ENCODE data around the gene RASGRF2.
"Not testable (repeated sequence)": the region's sequence is repeated elsewhere in the genome, so short reads cannot be mapped to it uniquely, and the experiment has no call there.

Gene RASGRF2

GRCh38 chr5:80982093-80982492 lies 21.9 kb downstream of the RASGRF2 start:
- DNase-seq (ENCODE audit: low spot score), result no peak

GRCh38 chr5:80985600-80986228 lies 25.6 kb downstream of the RASGRF2 start:
- no peak for DNase-seq (ENCODE audit: low spot score)

GRCh38 chr5:80986382-80986781 lies 26.2 kb downstream of the RASGRF2 start:
- no peak for DNase-seq (ENCODE audit: low spot score)

GRCh38 chr5:80987078-80987766 lies 27.1 kb downstream of the RASGRF2 start:
- DNase-seq (ENCODE audit: low spot score), result no peak

- DNase-seq (ENCODE audit: low spot score), result no peak
Observed at GRCh38 chr5:80988419-80988935, 28.3 kb downstream of the RASGRF2 start.

GRCh38 chr5:80989883-80990282 lies 29.7 kb downstream of the RASGRF2 start:
- DNase-seq (ENCODE audit: low spot score), result no peak

- no peak for DNase-seq (ENCODE audit: low spot score)
Observed at GRCh38 chr5:80990527-80990926, 30.4 kb downstream of the RASGRF2 start.

- DNase-seq (ENCODE audit: low spot score), result no peak
Observed at GRCh38 chr5:80990971-80991370, 30.8 kb downstream of the RASGRF2 start.

- DNase-seq (ENCODE audit: low spot score), result no peak
Observed at GRCh38 chr5:80995908-80996307, 35.7 kb downstream of the RASGRF2 start.

GRCh38 chr5:80998590-80998979 lies 38.4 kb downstream of the RASGRF2 start:
- no peak for DNase-seq (ENCODE audit: low spot score)

- DNase-seq (ENCODE audit: low spot score), result no peak
Observed at GRCh38 chr5:81003811-81004386, 43.7 kb downstream of the RASGRF2 start.

GRCh38 chr5:81005708-81006107 lies 45.5 kb downstream of the RASGRF2 start:
- no peak for DNase-seq (ENCODE audit: low spot score)

GRCh38 chr5:81006231-81006630 lies 46.1 kb downstream of the RASGRF2 start:
- DNase-seq (ENCODE audit: low spot score), result no peak

- no peak for DNase-seq (ENCODE audit: low spot score)
Observed at GRCh38 chr5:81006947-81007636, 46.9 kb downstream of the RASGRF2 start.

- DNase-seq (ENCODE audit: low spot score), result no peak
Observed at GRCh38 chr5:81007637-81008027, 47.5 kb downstream of the RASGRF2 start.

GRCh38 chr5:81010336-81011169 lies 50.4 kb downstream of the RASGRF2 start:
- DNase-seq (ENCODE audit: low spot score), result no peak

- DNase-seq (ENCODE audit: low spot score), result no peak
Observed at GRCh38 chr5:81014348-81014747, 54.2 kb downstream of the RASGRF2 start.

- DNase-seq (ENCODE audit: low spot score), result no peak
Observed at GRCh38 chr5:81016116-81016515, 56.0 kb downstream of the RASGRF2 start.

GRCh38 chr5:81017320-81017719 lies 57.2 kb downstream of the RASGRF2 start:
- no peak for DNase-seq (ENCODE audit: low spot score)

GRCh38 chr5:81018608-81019007 lies 58.4 kb downstream of the RASGRF2 start:
- not testable (repeated sequence) for DNase-seq (ENCODE audit: low spot score)

- no peak for DNase-seq (ENCODE audit: low spot score)
Observed at GRCh38 chr5:81019748-81020147, 59.6 kb downstream of the RASGRF2 start.
